ENCODE data around the gene SCARF2.

SCARF2 gene

DNA sequence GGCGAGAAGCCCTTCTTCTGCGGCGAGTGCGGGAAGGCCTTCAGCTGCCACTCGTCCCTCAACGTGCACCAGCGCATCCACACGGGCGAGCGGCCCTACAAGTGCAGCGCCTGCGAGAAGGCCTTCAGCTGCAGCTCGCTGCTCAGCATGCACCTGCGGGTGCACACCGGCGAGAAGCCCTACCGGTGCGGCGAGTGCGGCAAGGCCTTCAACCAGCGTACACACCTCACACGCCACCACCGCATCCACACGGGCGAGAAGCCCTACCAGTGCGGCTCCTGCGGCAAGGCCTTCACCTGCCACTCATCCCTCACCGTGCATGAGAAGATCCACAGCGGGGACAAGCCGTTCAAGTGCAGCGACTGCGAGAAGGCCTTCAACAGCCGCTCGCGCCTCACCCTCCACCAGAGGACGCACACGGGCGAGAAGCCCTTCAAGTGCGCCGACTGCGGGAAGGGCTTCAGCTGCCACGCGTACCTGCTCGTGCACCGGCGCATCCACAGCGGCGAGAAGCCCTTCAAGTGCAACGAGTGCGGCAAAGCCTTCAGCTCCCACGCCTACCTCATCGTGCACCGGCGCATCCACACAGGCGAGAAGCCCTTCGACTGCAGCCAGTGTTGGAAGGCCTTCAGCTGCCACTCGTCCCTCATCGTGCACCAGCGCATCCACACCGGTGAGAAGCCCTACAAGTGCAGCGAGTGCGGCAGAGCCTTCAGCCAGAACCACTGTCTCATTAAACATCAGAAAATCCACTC lies 31.5 kb downstream of the SCARF2 start (continued):
- no peak for TF ChIP-seq ZNF510 (tag by site-specific recombination; IDR thresholded peaks at IDR 0.05; ENCODE audit: insufficient replicate concordance)

DNA sequence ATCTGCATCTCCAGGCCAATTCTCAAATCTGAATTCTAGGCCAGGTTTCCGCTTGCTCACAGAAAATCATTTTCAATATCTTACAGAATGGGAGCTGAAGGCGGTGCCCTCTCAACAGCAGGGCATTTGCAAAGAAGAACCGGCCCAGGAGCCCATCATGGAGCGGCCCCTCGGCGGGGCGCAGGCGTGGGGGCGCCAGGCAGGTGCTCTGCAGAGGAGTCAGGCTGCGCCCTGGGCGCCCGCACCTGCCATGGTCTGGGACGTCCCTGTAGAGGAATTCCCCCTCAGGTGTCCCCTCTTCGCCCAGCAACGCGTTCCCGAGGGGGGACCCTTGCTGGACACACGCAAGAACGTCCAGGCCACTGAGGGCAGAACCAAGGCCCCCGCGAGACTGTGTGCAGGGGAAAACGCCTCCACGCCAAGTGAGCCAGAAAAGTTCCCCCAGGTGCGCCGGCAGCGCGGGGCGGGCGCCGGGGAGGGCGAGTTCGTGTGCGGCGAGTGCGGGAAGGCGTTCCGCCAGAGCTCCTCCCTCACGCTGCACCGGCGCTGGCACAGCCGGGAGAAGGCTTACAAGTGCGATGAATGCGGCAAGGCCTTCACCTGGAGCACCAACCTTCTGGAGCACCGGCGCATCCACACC lies 32.2 kb downstream of the SCARF2 start:
- no peak overlapping the region for H3K27ac ChIP-seq (ENCODE audit: extremely low read depth, low read depth, low read length)
- ChIA-PET POLR2A (no interaction called here), CTCF (interaction anchor here (1.9 to 3.7 kb wide), 2 partner anchors 10 to 13 kb away, joined by 4 to 26 read pairs; no protein-coding TSS in a partner anchor)
- no peak overlapping the region for H3K4me3 ChIP-seq (ENCODE audit: low read depth, low read length)
- H3K9me3 ChIP-seq (ENCODE audit: control insufficient read depth, insufficient read depth, low read depth, low read length), result no peaks in the 10 kb centered on the region
- H3K4me1 ChIP-seq (ENCODE audit: control insufficient read depth, insufficient read depth, low read length), result no peaks in the 10 kb centered on the region
- TF ChIP-seq ZNF433 (tag by site-specific recombination; IDR thresholded peaks at IDR 0.05; ENCODE audit: low read depth) (no peak), ZNF664 (tag by site-specific recombination; IDR thresholded peaks at IDR 0.05) (no peak), ZNF626 (tag by site-specific recombination; IDR thresholded peaks at IDR 0.05) (no peak), ZNF23 (tag by site-specific recombination; IDR thresholded peaks at IDR 0.05; ENCODE audit: borderline replicate concordance) (no peak), GLIS2 (tag by site-specific recombination; IDR thresholded peaks at IDR 0.05) (no peak), ZNF311 (tag by site-specific recombination; IDR thresholded peaks at IDR 0.05; ENCODE audit: borderline replicate concordance) (no peak), PRDM1 (tag by site-specific recombination; IDR thresholded peaks at IDR 0.05) (no peak), ZFP69B (tag by site-specific recombination; IDR thresholded peaks at IDR 0.05) (no peak), ZNF610 (tag by site-specific recombination; IDR thresholded peaks at IDR 0.05; ENCODE audit: borderline replicate concordance) (no peak), ZNF670 (tag by site-specific recombination; IDR thresholded peaks at IDR 0.05; ENCODE audit: low read depth) (no peak)
- TF ChIP-seq, protein P1, sequence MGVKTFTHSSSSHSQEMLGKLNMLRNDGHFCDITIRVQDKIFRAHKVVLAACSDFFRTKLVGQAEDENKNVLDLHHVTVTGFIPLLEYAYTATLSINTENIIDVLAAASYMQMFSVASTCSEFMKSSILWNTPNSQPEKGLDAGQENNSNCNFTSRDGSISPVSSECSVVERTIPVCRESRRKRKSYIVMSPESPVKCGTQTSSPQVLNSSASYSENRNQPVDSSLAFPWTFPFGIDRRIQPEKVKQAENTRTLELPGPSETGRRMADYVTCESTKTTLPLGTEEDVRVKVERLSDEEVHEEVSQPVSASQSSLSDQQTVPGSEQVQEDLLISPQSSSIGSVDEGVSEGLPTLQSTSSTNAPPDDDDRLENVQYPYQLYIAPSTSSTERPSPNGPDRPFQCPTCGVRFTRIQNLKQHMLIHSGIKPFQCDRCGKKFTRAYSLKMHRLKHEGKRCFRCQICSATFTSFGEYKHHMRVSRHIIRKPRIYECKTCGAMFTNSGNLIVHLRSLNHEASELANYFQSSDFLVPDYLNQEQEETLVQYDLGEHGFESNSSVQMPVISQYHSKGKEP (tag by site-specific recombination; IDR thresholded peaks at IDR 0.05), result no peak
- TF ChIP-seq, protein P2, sequence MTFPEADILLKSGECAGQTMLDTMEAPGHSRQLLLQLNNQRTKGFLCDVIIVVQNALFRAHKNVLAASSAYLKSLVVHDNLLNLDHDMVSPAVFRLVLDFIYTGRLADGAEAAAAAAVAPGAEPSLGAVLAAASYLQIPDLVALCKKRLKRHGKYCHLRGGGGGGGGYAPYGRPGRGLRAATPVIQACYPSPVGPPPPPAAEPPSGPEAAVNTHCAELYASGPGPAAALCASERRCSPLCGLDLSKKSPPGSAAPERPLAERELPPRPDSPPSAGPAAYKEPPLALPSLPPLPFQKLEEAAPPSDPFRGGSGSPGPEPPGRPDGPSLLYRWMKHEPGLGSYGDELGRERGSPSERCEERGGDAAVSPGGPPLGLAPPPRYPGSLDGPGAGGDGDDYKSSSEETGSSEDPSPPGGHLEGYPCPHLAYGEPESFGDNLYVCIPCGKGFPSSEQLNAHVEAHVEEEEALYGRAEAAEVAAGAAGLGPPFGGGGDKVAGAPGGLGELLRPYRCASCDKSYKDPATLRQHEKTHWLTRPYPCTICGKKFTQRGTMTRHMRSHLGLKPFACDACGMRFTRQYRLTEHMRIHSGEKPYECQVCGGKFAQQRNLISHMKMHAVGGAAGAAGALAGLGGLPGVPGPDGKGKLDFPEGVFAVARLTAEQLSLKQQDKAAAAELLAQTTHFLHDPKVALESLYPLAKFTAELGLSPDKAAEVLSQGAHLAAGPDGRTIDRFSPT (tag by site-specific recombination; IDR thresholded peaks at IDR 0.05), result no peak
- TF ChIP-seq, protein P3, sequence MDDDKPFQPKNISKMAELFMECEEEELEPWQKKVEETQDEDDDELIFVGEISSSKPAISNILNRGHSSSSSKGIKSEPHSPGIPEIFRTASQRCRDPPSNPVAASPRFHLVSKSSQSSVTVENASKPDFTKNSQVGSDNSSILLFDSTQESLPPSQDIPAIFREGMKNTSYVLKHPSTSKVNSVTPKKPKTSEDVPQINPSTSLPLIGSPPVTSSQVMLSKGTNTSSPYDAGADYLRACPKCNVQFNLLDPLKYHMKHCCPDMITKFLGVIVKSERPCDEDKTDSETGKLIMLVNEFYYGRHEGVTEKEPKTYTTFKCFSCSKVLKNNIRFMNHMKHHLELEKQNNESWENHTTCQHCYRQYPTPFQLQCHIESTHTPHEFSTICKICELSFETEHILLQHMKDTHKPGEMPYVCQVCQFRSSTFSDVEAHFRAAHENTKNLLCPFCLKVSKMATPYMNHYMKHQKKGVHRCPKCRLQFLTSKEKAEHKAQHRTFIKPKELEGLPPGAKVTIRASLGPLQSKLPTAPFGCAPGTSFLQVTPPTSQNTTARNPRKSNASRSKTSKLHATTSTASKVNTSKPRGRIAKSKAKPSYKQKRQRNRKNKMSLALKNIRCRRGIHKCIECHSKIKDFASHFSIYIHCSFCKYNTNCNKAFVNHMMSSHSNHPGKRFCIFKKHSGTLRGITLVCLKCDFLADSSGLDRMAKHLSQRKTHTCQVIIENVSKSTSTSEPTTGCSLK (tag by site-specific recombination; IDR thresholded peaks at IDR 0.05), result no peak
- peaks cover 0 to 72% of the 10 kb centered on the region in 2 experiments; a peak in 2 of 3 replicates for H3K36me3 ChIP-seq (ENCODE audit: control insufficient read depth in 2 of 2, insufficient read depth in 1 of 2, low read length in 2 of 2)

DNA sequence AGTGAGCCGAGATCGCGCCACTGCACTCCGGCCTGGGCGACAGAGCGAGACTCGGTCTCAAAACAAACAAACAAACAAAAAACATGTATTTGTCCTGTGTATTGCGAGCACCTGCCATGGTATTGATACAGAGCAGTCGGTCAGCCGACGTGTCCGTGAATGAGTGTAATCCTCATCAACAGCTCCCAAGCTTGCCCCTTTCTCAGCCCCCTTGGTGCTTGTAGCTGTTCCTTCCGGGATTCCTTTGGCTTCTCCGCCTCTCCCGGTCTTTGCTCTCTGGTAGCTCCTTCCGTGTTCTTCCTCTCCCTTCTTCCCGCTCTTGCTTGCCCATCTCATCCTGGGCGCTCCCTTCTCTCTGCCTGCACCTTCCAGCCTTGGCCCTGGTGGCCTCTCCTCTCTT lies 32.7 kb downstream of the SCARF2 start:
- no peaks in the 10 kb centered on the region for H3K9me3 ChIP-seq (ENCODE audit: control insufficient read depth, insufficient read depth, low read depth, low read length)
- POLR2A ChIA-PET, result no interaction called here
- H3K27ac ChIP-seq (ENCODE audit: extremely low read depth, low read depth, low read length), result no peak overlapping the region
- H3K36me3 ChIP-seq (ENCODE audit: control insufficient read depth in 2 of 2, insufficient read depth in 1 of 2, low read length in 2 of 2), result peaks cover 0 to 74% of the 10 kb centered on the region in 2 experiments; a peak in 2 of 3 replicates
- no peak overlapping the region for H3K4me3 ChIP-seq (ENCODE audit: low read depth, low read length)
- CTCF ChIA-PET, result interaction anchor here (0.6 to 1.9 kb wide), 2 partner anchors 10 to 15 kb away, joined by 3 to 4 read pairs; no protein-coding TSS in a partner anchor
- TF ChIP-seq, protein P4, sequence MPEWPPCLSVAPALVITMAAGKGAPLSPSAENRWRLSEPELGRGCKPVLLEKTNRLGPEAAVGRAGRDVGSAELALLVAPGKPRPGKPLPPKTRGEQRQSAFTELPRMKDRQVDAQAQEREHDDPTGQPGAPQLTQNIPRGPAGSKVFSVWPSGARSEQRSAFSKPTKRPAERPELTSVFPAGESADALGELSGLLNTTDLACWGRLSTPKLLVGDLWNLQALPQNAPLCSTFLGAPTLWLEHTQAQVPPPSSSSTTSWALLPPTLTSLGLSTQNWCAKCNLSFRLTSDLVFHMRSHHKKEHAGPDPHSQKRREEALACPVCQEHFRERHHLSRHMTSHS (tag by site-specific recombination; IDR thresholded peaks at IDR 0.05), result no peak
- TF ChIP-seq ZNF701 (tag by site-specific recombination; IDR thresholded peaks at IDR 0.05) (no peak), EGR2 (tag by site-specific recombination; IDR thresholded peaks at IDR 0.05; ENCODE audit: low read depth) (no peak), ZNF600 (tag by site-specific recombination; IDR thresholded peaks at IDR 0.05) (no peak), ZNF510 (tag by site-specific recombination; IDR thresholded peaks at IDR 0.05; ENCODE audit: insufficient replicate concordance) (no peak), ZNF184 (tag by site-specific recombination; IDR thresholded peaks at IDR 0.05) (no peak), ZNF266 (tag by site-specific recombination; IDR thresholded peaks at IDR 0.05; ENCODE audit: low read depth) (no peak)
- TF ChIP-seq, protein P5, sequence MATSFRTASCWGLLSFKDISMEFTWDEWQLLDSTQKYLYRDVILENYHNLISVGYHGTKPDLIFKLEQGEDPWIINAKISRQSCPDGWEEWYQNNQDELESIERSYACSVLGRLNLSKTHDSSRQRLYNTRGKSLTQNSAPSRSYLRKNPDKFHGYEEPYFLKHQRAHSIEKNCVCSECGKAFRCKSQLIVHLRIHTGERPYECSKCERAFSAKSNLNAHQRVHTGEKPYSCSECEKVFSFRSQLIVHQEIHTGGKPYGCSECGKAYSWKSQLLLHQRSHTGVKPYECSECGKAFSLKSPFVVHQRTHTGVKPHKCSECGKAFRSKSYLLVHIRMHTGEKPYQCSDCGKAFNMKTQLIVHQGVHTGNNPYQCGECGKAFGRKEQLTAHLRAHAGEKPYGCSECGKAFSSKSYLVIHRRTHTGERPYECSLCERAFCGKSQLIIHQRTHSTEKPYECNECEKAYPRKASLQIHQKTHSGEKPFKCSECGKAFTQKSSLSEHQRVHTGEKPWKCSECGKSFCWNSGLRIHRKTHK (tag by site-specific recombination; IDR thresholded peaks at IDR 0.05), result no peak
- H3K4me1 ChIP-seq (ENCODE audit: control insufficient read depth, insufficient read depth, low read length), result no peaks in the 10 kb centered on the region

All from HEK293 (cell line).